ENCODE results near the gene PDXP.

Gene PDXP

DNA sequence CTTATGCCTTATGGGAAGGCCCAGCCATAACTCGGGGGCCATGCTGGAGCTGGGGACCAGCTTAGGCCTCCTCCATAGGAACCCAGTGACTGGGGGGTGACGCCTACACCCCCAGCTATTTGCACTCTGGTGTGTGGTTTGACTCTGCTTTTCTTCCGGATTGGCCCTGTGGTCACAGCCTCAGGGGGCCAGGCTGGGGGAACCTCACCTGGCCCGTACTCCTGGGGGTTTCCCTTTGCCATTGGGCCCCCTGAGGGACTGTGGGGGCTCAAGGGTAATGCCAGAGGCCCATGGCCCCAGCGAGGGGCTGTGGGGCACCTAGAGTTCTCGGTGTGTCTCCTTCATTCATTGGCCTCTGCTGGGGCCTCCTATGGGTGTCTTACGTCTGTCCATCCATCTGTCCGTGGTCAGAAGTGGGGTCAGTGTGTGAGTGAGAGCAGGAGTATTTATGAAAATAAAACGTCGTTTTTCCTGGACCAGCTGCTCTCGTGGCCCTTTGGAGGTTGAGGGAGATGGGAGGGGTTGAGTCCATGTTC lies 25.4 kb upstream of the PDXP start:
- no peaks in the 10 kb centered on the region for H3K27me3 Mint-ChIP-seq
- H3K27ac Mint-ChIP-seq: peak overlapping the region; percentile 87
- H3K4me3 Mint-ChIP-seq: peak overlapping the region; percentile 62
- intact Hi-C loops (cut with micrococcal nuclease): loop anchor here (10.0 kb wide), 1 partner anchor 102 kb away; no protein-coding TSS in a partner anchor
- peaks cover 53% of the 10 kb centered on the region for H3K36me3 Mint-ChIP-seq (ENCODE audit: low read depth)
- peaks cover 82% of the 10 kb centered on the region for H3K4me1 Mint-ChIP-seq (ENCODE audit: low read depth)
- H3K9me3 Mint-ChIP-seq: no peaks in the 10 kb centered on the region

DNA sequence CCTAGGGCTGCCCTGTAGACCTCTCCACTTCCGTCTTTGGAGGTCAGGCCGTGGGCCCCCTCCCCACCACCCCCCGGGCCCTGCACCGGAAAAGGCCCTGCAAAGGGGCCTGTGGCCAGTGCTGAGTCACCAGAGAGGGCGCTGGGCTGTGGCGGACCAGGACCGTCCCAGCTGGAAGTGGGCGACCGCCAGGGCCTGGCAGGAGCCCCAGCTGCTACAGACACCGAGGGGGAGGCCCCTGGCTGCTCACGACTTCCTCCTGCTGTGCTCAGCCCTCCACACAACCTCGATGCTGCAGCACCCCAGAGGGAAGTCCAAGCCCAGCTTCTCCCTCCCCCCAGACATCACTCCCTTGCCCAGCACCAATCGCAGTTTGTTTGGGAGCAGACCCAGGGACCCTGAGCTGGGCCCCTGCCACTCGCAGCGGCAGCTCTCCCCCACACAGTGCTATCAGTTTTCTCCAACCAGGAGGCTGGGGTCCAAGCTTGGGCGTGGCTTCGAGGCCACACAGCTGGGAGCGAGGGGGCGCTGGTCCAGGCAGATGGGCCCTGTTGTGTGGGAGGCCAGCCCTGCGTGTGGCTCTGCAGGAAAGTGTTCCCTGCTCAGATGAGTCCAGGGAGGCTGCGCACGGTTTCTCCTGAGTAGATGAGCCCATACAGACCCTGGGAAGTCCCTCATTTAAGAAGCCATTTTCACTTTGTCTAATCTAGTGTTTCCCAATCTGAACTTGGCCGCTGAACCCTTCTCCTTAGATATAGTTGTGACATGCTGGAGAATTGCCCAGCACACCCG lies 24.7 kb upstream of the PDXP start:
- intact Hi-C loops (cut with micrococcal nuclease): loop anchor here (10.0 kb wide), 1 partner anchor 101 kb away; no protein-coding TSS in a partner anchor
- H3K36me3 Mint-ChIP-seq (ENCODE audit: low read depth): peaks cover 48% of the 10 kb centered on the region
- no peaks in the 10 kb centered on the region for H3K27me3 Mint-ChIP-seq
- no peaks in the 10 kb centered on the region for H3K9me3 Mint-ChIP-seq
- peaks cover 82% of the 10 kb centered on the region for H3K4me1 Mint-ChIP-seq (ENCODE audit: low read depth)
- H3K27ac Mint-ChIP-seq: peak overlapping the region; percentile 87
- H3K4me3 Mint-ChIP-seq: peak overlapping the region; percentile 62

DNA sequence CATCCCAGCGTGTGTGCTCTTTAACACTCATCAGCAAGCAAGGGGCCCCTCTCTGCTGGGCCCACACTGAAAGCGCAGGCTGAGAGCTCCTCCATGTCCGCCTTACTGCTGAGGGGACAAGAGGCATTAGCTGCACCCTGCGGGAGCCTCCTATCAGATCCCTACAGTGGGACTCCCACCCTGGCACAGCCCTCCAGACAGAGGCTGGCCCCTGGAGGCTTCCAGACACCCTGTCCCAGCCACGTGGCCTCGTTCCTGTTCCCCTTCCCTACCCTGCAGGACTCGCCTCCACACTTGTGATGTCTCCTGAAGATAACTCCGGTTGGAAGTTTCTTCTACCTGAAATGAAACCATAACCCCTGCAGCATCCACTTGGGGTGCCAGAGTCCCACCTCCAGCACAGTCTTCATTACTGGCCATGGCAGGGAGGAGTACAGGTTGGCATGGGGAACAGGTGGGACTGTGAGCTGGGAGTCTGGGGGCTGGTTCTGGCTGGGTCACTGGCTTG lies 24.1 kb upstream of the PDXP start:
- Mint-ChIP-seq H3K36me3 (ENCODE audit: low read depth) (peaks cover 47% of the 10 kb centered on the region), H3K27me3 (no peaks in the 10 kb centered on the region), H3K9me3 (no peaks in the 10 kb centered on the region), H3K27ac (peak overlapping the region; percentile 87), H3K4me1 (ENCODE audit: low read depth) (peaks cover 84% of the 10 kb centered on the region), H3K4me3 (peak overlapping the region; percentile 62)
- intact Hi-C loops (cut with micrococcal nuclease): loop anchor here (10.0 kb wide), 1 partner anchor 100 kb away; no protein-coding TSS in a partner anchor

DNA sequence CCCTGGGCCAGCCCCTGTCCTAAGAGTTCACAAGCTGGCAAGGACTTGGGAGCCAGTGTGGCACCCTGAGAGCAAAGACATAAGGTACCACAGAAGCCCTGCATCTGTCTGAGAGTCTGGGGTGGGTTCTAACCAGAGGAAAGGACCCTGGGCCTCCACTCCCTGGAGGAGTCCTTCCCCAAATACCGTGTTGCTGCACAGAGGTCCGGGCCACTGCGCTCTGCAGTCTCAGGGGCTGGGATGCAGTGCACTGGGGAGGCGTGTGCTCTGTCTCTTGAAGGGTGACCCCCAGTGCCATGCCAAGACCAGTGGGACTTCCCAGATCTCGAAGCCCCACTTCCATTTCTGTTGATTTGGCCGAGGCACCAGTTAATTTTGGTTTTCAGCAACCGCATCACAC lies 23.4 kb upstream of the PDXP start:
- Mint-ChIP-seq H3K27ac (peak overlapping the region; percentile 87), H3K4me3 (peak overlapping the region; percentile 62), H3K27me3 (no peaks in the 10 kb centered on the region), H3K9me3 (no peaks in the 10 kb centered on the region), H3K36me3 (ENCODE audit: low read depth) (peaks cover 43% of the 10 kb centered on the region), H3K4me1 (ENCODE audit: low read depth) (peaks cover 84% of the 10 kb centered on the region)
- intact Hi-C loops (cut with micrococcal nuclease): loop anchor here (10.0 kb wide), 1 partner anchor 100 kb away; no protein-coding TSS in a partner anchor

DNA sequence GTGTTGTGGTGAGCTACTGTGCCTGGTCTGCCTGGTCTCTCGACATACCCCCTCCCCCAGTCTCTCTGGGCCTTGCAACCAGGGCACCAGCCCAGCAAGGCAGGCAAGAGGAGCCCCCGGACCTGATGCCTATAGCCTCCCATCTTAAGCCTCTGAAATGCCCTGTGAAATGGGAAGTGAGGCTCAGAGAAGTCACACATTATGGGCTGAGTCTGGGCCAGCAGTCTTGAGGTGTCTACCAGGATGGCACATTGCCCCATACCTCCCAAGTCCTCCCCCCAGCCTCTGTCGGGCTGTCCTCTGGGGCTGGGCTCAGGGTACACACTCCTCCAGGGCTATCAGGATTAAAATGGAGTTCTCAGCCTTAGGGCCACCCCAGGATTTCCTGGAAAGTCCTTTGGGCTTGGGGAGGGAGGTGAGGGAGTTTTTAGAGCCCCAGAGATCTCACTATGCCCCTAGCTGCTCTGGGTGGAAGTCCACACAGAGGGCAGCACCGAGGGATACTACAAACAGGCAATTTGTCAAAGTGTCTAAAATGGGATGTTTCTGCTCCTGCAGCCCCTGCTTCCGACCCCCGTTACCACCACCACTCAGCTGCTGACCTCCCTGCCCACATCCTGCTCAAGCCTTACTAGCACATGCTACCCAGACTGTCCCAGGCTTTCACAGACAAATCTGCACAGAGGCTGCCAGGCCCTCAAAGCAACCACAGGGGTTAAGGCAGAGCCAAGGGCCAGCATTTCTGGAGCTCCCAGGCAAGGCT lies 22.2 kb upstream of the PDXP start:
- Mint-ChIP-seq H3K4me1 (ENCODE audit: low read depth) (peaks cover 80% of the 10 kb centered on the region), H3K9me3 (no peaks in the 10 kb centered on the region), H3K27ac (peak overlapping the region; percentile 87), H3K27me3 (no peaks in the 10 kb centered on the region), H3K4me3 (peak overlapping the region; percentile 32), H3K36me3 (ENCODE audit: low read depth) (peaks cover 43% of the 10 kb centered on the region)
- intact Hi-C loops (cut with micrococcal nuclease): loop anchor here (10.0 kb wide), 1 partner anchor 98 kb away; no protein-coding TSS in a partner anchor

DNA sequence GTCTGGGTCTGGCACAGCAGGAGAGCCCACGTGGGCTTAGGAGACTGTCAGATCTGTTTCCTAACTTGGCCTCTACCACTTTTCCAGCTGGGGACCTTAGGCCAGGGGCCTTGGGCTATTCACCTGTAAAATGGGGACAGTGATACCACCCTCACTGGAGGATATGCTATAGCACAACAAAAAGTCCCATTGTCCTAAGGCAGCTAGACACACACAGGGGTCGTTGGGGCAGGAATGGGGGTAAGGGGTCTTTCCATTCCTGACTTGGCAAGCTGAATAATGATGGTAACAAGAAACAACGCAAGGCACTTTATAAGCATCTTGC lies 21.6 kb upstream of the PDXP start:
- H3K36me3 Mint-ChIP-seq (ENCODE audit: low read depth): peaks cover 43% of the 10 kb centered on the region
- peak overlapping the region; percentile 32 for H3K4me3 Mint-ChIP-seq
- H3K27ac Mint-ChIP-seq: peak overlapping the region; percentile 87
- H3K27me3 Mint-ChIP-seq: no peaks in the 10 kb centered on the region
- H3K4me1 Mint-ChIP-seq (ENCODE audit: low read depth): peaks cover 80% of the 10 kb centered on the region
- no peaks in the 10 kb centered on the region for H3K9me3 Mint-ChIP-seq
- intact Hi-C loops (cut with micrococcal nuclease): loop anchor here (10.0 kb wide), 1 partner anchor 98 kb away; no protein-coding TSS in a partner anchor

DNA sequence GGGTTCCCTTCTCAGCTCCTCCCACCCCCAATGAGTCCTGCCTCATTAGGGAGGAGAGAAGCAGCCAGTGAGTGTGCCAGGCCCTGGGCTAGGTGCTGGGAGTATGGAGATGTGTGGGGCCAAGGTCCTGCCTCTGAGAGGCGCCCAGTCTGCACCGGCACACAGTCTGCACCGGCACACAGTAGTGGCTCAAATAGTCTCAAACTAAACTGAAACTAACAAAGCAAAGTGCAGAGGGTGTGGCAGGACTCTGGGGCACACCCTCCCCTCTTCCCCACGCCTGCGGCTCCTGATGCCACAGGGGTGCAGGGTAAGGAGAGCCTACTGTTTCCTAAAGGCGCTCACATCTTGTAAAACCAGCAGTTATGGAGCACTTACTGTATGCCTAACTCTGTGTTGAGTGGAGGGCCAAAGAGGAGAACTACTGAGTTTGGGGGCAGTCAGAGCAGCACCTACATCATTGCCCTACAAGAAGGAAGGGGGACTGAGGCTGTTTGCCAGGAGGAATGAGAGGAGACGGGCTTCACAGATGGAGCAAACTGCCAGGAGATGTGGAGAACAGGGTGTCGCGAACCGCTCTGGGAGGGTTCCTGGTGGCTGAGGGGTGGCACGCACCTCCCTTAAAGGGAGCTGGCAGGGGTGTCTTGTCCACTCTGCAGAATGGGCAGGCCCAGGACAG lies 20.0 kb upstream of the PDXP start:
- intact Hi-C loops (cut with micrococcal nuclease): loop anchor here (10.0 kb wide), 1 partner anchor 96 kb away; no protein-coding TSS in a partner anchor
- H3K36me3 Mint-ChIP-seq (ENCODE audit: low read depth): peaks cover 44% of the 10 kb centered on the region

DNA sequence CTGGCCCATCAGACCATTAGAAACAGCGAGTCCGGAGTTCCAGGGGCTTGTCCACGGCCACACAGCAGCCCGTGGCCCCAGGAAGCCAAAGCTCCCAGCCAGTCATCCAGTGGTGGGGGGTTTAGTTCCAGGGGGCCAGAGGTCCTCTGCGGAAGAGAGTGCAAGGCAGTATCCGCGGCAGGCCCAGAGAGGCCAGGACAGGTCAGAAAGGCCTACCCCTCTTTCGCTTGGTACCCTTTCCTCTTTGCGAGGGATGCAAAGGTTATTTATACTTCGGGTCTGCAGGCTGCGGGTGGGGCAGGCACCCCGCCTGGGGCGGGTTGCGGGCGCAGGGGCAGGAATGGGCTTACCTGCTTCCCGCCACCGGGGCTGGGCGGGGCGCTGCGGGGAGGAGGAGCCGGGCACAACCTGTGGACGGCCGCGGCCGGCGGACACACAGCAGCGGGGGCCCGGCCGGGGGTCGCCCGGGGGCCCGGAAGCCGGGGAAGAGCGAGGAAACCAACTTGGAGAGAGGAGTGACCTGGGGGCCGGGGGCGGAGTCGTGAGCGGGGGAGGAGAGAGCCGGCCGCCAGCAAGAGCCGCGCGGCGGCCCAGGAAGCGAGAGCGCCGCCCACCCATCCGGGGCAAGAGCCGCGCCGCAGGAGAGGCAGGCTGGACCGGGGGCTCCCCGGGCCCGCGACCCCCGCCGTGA lies 19.3 kb upstream of the PDXP start, which contains the start of gene SH3BP1:
TSS of gene SH3BP1 (plus strand) at position 600 of the 691 bp plus-strand sequence. CDS start 119 bp downstream, outside the sequence.
- intact Hi-C loops (cut with micrococcal nuclease): loop anchor here (10.0 kb wide), 1 partner anchor 96 kb away; no protein-coding TSS in a partner anchor
- H3K27me3 Mint-ChIP-seq: no peaks in the 10 kb centered on the region
- H3K9me3 Mint-ChIP-seq: no peaks in the 10 kb centered on the region
- peaks cover 51% of the 10 kb centered on the region for H3K36me3 Mint-ChIP-seq (ENCODE audit: low read depth)
- peak within 1 kb of the TSS; percentile 87 for H3K27ac Mint-ChIP-seq
- peak within 1 kb of the TSS; percentile 98 for H3K4me3 Mint-ChIP-seq
- H3K4me1 Mint-ChIP-seq (ENCODE audit: low read depth): peaks cover 77% of the 10 kb centered on the region

More for the DNA sequence above, 20.0 kb upstream of the PDXP start:
- Mint-ChIP-seq H3K27ac (peak overlapping the region; percentile 87), H3K9me3 (no peaks in the 10 kb centered on the region), H3K27me3 (no peaks in the 10 kb centered on the region), H3K4me3 (peak overlapping the region; percentile 98), H3K4me1 (ENCODE audit: low read depth) (peaks cover 80% of the 10 kb centered on the region)

DNA sequence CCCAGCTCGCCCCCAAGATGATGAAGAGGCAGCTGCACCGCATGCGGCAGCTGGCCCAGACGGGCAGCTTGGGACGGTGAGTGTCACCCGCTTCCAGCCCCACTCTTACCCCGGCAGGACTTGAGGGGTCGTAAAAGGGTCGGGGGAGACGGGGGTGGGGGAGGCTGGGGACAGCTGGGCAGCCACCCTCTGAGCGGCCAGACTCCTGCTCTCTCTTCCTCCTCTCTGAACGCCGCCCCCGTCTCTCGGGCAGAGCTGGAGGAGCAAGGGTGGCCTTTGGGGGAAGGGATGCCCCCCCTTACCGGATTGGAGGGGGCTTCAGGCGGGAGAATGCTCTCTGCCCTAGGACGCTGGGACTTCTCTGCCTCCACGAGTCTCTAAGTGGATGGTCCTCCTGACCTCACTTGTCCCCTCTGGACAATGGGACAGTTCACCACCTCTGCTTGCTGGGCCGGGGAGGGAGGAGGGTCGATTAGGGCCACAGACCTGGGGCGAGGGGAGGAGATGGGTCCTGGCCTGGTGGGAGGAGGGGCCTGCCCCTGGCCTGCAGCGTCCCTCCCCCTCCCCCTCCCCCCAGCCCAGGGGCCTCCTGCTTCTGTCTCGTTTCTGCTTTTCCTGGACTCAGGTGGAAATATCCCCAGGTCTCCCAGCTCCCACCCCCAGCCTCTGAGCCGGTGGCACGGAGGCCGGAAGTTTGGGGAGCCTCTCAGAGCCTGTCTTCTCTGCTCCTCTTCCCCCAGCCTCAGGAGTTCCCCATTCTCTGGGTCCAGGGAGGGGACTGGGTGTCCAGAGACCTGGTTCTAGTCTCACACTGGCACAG lies 18.5 kb upstream of the PDXP start:
- peaks cover 59% of the 10 kb centered on the region for H3K36me3 Mint-ChIP-seq (ENCODE audit: low read depth)
- H3K27ac Mint-ChIP-seq: peak overlapping the region; percentile 87
- H3K4me1 Mint-ChIP-seq (ENCODE audit: low read depth): peaks cover 77% of the 10 kb centered on the region
- peak overlapping the region; percentile 98 for H3K4me3 Mint-ChIP-seq
- H3K27me3 Mint-ChIP-seq: no peaks in the 10 kb centered on the region
- intact Hi-C loops (cut with micrococcal nuclease): loop anchor here (5.0 to 10.0 kb wide), 2 partner anchors 42 to 95 kb away; no protein-coding TSS in a partner anchor
- H3K9me3 Mint-ChIP-seq: no peaks in the 10 kb centered on the region

DNA sequence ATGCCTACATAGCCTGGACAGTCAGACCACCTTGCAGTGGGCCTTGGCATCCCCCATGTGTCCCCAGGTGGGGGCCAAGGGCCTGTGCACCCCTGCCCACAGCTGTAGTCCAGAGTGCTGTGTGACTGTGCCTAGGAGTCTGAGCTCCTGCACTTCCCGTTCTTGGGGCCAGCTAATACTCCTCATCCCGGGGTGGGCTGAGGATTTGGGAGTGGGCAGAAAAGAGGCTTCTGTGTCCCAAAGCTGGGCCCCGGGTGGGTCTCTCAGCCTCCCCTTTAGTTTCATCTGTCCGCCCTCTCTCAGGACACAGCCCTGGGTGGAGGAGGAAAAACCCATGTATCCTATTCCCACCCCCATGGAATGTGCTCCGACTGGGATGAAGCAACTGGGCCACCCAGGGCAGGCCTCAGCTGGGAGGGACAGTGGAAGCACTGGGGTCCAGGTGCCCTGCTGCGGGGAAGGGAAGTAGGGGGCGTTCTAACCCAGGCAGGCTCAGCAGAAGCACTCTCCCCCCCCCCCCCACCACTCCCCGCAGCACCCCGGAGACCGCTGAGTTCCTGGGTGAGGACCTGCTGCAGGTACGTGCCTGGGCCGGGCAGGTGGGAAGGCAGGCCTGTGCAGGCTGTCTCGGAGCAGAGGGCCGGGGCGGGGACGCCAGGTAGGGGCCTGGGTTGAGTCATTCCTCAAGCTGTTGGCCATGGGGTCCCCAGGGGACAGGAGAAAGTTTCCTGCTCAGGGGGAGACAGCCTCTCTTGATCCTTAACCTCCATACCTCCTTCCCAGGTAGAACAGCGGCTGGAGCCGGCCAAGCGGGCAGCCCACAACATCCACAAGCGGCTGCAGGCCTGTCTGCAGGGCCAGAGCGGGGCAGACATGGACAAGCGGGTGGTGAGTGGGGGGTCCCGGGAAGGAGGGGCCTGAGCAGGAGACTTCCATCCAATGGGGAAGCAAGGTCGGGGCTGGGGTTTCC lies 17.6 kb upstream of the PDXP start:
- intact Hi-C loops (cut with micrococcal nuclease): loop anchor here (5.0 kb wide), 1 partner anchor 41 kb away; no protein-coding TSS in a partner anchor
- Mint-ChIP-seq H3K4me1 (ENCODE audit: low read depth) (peaks cover 76% of the 10 kb centered on the region), H3K9me3 (no peaks in the 10 kb centered on the region), H3K4me3 (peak overlapping the region; percentile 98), H3K36me3 (ENCODE audit: low read depth) (peaks cover 68% of the 10 kb centered on the region), H3K27me3 (no peaks in the 10 kb centered on the region), H3K27ac (peak overlapping the region; percentile 87)

DNA sequence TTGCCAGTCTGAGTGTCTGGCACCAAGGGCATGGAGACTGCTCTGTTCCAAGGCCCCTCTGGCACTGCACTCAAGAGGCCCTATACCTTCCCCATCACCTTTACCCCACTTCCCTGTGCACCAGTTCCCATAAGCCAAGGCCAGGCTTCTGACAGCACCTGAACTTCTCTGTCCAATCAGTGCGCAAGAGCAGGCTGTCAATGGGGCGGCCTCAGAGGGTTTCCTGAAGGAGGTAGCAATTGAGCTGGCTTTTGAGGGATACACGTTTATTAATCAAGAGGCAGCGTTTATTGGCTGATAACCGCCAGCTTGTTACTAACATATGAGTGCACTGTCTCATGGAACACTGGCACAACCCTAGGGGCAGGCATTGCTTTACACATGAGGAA lies 17.0 kb upstream of the PDXP start:
- Mint-ChIP-seq H3K27ac (no peak overlapping the region), H3K36me3 (ENCODE audit: low read depth) (peaks cover 74% of the 10 kb centered on the region), H3K9me3 (no peaks in the 10 kb centered on the region), H3K4me3 (peak overlapping the region; percentile 98), H3K27me3 (no peaks in the 10 kb centered on the region), H3K4me1 (ENCODE audit: low read depth) (peaks cover 71% of the 10 kb centered on the region)
- intact Hi-C loops (cut with micrococcal nuclease): loop anchor here (5.0 kb wide), 1 partner anchor 41 kb away; no protein-coding TSS in a partner anchor
